LNCAP (cell line): Measurements from ENCODE around the gene TDRD7.

ENCODE experiments used
- TF ChIP-seq, protein P1 (sequence below): fragments of 450-650 bp; IDR thresholded peaks from 2 replicates; pipeline ENCODE4 v1.5.1; 2017; ENCODE audit warnings: mild to moderate bottlenecking

Gene TDRD7

DNA sequence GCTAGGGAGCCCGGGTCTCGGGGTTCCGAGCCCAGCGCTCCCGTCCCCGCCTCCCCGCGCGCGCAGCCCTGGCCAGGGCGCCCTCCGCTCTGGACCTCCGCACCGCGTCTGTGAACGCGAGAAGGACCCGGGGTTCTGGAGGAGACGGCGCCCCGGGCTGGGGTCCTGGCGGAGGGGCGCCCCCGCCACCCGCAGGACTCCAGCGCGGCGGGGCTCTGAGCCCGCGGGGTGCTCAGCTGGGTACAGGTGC, 90.0 kb downstream of the TDRD7 start:
- TF ChIP-seq, protein P1, sequence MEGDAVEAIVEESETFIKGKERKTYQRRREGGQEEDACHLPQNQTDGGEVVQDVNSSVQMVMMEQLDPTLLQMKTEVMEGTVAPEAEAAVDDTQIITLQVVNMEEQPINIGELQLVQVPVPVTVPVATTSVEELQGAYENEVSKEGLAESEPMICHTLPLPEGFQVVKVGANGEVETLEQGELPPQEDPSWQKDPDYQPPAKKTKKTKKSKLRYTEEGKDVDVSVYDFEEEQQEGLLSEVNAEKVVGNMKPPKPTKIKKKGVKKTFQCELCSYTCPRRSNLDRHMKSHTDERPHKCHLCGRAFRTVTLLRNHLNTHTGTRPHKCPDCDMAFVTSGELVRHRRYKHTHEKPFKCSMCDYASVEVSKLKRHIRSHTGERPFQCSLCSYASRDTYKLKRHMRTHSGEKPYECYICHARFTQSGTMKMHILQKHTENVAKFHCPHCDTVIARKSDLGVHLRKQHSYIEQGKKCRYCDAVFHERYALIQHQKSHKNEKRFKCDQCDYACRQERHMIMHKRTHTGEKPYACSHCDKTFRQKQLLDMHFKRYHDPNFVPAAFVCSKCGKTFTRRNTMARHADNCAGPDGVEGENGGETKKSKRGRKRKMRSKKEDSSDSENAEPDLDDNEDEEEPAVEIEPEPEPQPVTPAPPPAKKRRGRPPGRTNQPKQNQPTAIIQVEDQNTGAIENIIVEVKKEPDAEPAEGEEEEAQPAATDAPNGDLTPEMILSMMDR: no peak

DNA sequence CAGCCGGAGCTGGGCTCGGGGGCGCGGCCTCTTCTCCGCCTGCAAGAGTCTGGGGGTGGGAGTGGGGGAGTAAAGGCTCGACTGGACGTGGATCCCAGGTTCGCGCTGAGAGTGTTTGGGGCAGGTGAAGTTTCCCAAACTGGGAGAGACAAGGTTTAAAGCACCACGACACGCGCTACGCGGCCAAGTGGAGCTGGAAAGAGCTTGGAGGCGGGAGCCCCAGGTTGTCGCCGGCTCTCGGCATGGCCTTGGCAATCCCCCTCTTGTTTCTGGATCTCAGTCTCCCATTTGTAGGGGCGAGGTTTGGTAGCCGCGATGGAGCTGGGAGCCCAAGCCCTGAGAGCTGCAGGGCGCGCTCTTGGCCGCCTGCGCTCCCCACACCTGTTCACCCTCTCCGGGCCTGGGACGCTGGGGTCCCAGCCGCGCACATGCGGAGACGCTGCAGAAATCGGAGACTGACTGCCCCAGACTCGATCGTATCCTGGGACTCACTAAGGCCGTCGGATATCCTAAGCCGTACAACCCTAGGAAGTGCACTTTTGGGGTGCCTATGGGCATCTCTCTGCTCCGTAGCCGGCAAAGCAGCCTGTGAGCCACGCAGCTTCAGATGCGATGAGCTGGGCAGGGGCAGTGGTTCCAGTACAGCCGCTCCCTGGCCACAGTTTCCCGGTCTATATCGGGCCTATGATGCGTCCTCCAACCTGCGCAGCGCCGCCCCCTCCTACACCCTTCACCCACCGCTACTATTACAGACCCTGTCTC, 90.5 kb downstream of the TDRD7 start:
- TF ChIP-seq, protein P1: no peak

DNA sequence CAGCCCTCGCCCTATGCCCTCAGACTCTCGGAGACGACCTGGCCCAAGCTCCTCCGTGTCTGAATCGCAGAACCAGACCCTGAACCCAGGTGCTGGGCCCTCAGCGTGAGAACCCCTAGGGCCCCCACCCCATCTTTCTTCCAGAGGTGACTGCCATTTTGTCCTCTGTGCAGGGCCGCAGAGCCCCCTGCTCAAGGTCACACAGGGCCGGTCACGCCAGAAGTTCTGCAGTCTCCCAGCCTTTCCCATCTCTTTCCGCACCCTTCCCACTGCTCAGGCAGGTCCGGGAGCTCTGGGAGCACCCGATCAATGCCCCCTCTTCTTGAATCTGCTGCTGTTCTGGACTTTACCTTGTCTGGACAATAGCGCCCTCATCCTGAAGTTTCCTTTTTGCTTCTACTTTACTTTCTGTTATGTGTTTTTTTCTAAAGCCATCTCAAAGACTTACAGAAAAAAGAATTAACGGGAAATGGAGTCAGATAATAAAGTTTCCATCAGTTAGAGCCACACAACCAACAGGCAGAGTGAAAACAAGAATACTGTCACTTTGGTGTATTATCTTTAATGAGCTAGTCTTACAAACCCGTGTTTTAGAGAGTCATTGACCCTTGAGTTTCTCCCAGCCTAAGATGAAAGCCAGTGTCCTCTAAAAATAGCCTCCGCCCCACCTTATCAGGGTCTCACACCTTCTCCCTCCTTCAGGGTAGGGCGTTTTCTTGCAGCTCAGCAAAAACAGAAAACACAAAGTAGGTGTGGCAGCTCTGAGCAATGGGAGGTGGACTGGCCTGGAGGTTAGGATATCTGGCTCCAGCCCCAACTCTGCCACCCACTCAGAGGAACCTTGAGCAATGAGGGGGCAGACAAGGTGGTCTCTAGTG, 91.3 kb downstream of the TDRD7 start:
- TF ChIP-seq, protein P1: no peak

DNA sequence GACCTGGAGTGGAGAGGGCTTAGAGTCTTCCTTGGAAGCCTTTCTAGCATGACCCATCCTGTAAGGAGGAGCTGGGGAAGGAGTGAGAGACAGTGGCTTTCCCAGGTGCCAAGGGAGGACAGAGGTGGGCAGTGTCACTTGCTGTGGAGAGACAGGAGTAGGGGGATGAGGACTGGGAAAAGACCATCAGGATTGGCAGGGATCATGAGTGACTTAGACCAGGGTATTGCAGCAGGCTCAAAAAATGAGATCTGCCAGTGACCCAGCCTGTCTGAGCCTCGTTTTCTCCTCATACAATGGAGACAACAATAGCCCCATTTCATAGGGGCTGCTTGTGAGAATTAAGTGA, 91.9 kb downstream of the TDRD7 start:
- TF ChIP-seq, protein P1: no peak

DNA sequence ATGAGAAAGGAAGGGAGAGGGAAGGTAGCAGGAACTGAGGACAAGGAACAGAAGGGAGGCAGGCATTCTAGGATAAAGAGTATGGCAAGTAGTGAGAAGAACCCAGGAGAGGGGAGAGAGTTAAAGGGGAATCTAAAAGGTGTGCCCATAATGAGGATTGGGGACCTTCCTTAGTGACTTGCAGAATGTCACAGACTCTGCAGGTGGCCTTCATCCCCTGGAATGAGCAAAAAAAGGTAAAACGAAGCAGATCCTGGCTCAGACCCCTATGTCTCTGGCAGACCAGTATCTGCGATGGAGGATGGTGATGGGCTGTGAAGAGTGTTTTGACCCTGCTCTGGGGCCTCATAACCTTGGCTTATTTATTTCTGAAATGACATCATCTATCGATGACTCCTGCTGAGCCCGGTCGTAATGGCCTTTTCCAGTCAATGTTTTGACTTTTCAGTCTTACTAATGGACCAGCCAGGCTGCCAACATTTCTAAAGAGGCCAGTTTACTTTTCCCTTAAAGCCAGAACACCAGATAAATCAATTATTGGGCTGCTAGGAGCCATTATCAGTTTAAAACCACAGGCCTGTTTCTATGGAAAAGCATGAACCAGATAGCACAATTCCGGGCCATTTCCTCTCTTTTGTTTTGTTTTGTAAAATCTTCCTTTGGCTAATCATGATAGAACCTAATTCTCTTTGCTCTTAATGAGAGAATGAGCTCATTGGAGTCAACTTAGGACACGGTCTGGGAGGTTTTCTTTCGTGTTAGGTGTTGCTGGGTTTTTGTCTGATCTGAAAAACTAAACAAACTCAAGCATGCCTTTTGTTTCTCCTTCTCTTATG, 92.7 kb downstream of the TDRD7 start:
- TF ChIP-seq, protein P1: no peak

DNA sequence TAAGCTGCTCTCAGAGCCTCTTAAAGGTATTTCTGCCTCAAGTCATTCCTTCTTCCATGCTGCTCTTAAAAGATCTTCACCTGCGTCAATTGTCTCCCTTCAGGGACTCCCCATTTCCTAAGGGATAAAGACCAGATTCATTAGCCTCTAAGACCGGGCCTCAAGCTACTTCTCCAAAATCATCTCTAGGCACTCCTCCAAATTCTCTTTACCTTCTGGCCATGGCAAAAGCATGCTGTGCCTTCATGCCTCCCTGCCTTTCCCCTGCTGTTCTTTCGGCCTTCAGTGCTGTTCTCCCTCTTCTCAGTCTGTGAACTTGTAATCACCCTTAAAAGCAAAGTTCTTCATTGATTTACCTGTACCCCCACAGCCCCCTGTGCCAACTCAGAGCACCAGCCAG, 93.9 kb downstream of the TDRD7 start:
- TF ChIP-seq, protein P1: no peak

DNA sequence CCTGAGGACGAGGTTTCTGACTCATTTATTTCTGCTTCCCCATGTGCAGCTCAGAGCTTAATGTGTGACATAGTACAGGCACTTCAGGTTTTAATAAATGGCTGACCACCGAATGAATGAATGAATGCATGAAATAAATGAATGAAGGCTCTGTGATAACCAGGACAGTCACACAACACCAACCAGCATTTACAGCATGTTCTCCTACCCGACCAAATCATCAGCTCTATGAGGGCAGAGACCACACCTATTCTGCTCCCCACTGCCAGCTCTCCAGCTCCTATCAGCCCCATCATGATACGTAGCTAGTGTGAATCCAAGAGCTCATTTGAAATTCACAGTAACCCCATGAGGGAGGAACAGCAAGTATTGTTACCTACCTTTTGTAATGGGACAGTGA, 94.4 kb downstream of the TDRD7 start:
- TF ChIP-seq, protein P1: no peak
